H1 (cell line): ENCODE results near the gene ZFP91. TPM values are rescaled to one million over a fixed set of nuclear protein-coding genes. Genes with fewer than 3 reads are reported as not detected.

Source experiments
- CTCF ChIA-PET: fragments of 300-600 bp; sonication (Branson Sonifier 250); formaldehyde crosslinking; loops from one replicate; lab custom pipeline; 2021; ENCODE audit not compliant: partially characterized antibody; lab: Charles Lee
- POLR2A ChIA-PET: fragments of 300-600 bp; sonication (Branson Sonifier 250); formaldehyde crosslinking; loops from one replicate; lab custom pipeline; 2021; ENCODE audit warnings: inconsistent platforms; ENCODE audit not compliant: partially characterized antibody; lab: Charles Lee
- DNase-seq, 2 experiments: peaks; one replicate each; pipeline versions ENCODE4 v3.0.0 to v3.0.0-alpha.2; 2010 to 2022; ENCODE audit warnings: low spot score in 2 of 2, low read depth in 1 of 2, mixed read lengths in 1 of 2
- FAIRE-seq: peaks from 2 replicates; lab custom pipeline; 2011; peaks lifted over from hg19 to GRCh38; lab: Jason Lieb, UNC
- H2AFZ ChIP-seq: 2 replicates; pipeline ENCODE4 v1.8.1; 2012; ENCODE audit warnings: low read length, inconsistent platforms
- H2AK5ac ChIP-seq: 2 replicates; pipeline ENCODE4 v1.6.1; 2013; ENCODE audit warnings: low read depth, low read length
- H2BK120ac ChIP-seq: replicated peaks from 2 replicates; pipeline ENCODE3; 2013; ENCODE audit warnings: low read depth, low read length, inconsistent platforms
- H2BK12ac ChIP-seq: 2 replicates; pipeline ENCODE4 v1.6.1; 2013; ENCODE audit warnings: low read depth, low read length
- H2BK15ac ChIP-seq: 2 replicates; pipeline ENCODE4 v1.6.1; 2013; ENCODE audit warnings: low read length
- H2BK20ac ChIP-seq: 2 replicates; pipeline ENCODE4 v1.6.1; 2013; ENCODE audit warnings: low read length
- H2BK5ac ChIP-seq: 2 replicates; pipeline ENCODE4 v1.6.1; 2013; ENCODE audit warnings: low read depth, low read length
- H3K14ac ChIP-seq: 2 replicates; pipeline ENCODE4 v1.6.1; 2013; ENCODE audit warnings: inconsistent platforms; ENCODE audit not compliant: insufficient read length
- H3K18ac ChIP-seq: 2 replicates; pipeline ENCODE4 v1.6.1; 2013; ENCODE audit warnings: low read length; ENCODE audit errors: extremely low read depth
- H3K23ac ChIP-seq: 2 replicates; pipeline ENCODE4 v1.6.1; 2013; ENCODE audit warnings: inconsistent platforms; ENCODE audit not compliant: insufficient read length
- H3K23me2 ChIP-seq: 2 replicates; pipeline ENCODE4 v1.6.1; 2013; ENCODE audit warnings: low read depth, low read length
- H3K27ac ChIP-seq: 2 replicates; pipeline ENCODE4 v1.6.1; 2011; ENCODE audit warnings: low read depth, low read length, inconsistent platforms
- H3K27me3 ChIP-seq, 4 experiments: replicated peaks in 1 of 4; 1 replicate in 1 of 4; 2 replicates in 3 of 4; pipeline versions ENCODE4 v1.6.1 to v1.8.1; 2011 to 2013; ENCODE audit warnings: low read length in 3 of 4, mild to moderate bottlenecking in 3 of 4, inconsistent platforms in 2 of 4, mixed read lengths in 2 of 4, moderate library complexity in 1 of 4; ENCODE audit not compliant: control insufficient read depth in 3 of 4, insufficient read depth in 3 of 4; ENCODE audit errors: extremely low read depth in 1 of 4
- H3K36me3 ChIP-seq, 4 experiments: 2 replicates each; pipeline versions ENCODE4 v1.6.1 to v1.8.1; 2011 to 2013; ENCODE audit warnings: mild to moderate bottlenecking in 4 of 4, low read length in 3 of 4, moderate library complexity in 2 of 4, control low read depth in 1 of 4, inconsistent platforms in 1 of 4; ENCODE audit not compliant: insufficient read depth in 4 of 4, control insufficient read depth in 2 of 4
- H3K4ac ChIP-seq: replicated peaks from 2 replicates; pipeline ENCODE3; 2013; ENCODE audit warnings: low read length, low read depth, mixed read lengths, inconsistent platforms; ENCODE audit not compliant: insufficient read length
- H3K4me1 ChIP-seq, 4 experiments: replicated peaks in 1 of 4; 1 replicate in 1 of 4; 2 replicates in 3 of 4; pipeline versions ENCODE4 v1.6.1 to v1.8.1; 2011 to 2013; ENCODE audit warnings: low read length in 3 of 4, inconsistent platforms in 2 of 4, mixed read lengths in 1 of 4; ENCODE audit not compliant: insufficient read depth in 4 of 4, control insufficient read depth in 3 of 4
- H3K4me2 ChIP-seq, 2 experiments: 2 replicates each; pipeline versions ENCODE4 v1.6.1 to v1.8.1; 2011 to 2013; ENCODE audit warnings: low read depth in 2 of 2, low read length in 2 of 2, control low read depth in 1 of 2, inconsistent platforms in 1 of 2, mild to moderate bottlenecking in 1 of 2; ENCODE audit not compliant: insufficient read depth in 1 of 2
- H3K4me3 ChIP-seq, 4 experiments: fragments of 200-600, 300-600 bp in 1 of 4; sonication (generic), shearing (Covaris generic), sonication (Bioruptor Twin) in 1 of 4; 2 replicates each; pipeline versions ENCODE4 v1.5.1 to v1.8.1; 2011 to 2016; ENCODE audit warnings: low read length in 4 of 4, low read depth in 3 of 4, control low read depth in 2 of 4, inconsistent platforms in 2 of 4, mild to moderate bottlenecking in 2 of 4, mixed read lengths in 1 of 4, moderate library complexity in 1 of 4; ENCODE audit not compliant: insufficient read depth in 2 of 4; ENCODE audit errors: extremely low read depth in 1 of 4
- H3K56ac ChIP-seq: replicated peaks from 2 replicates; pipeline ENCODE3; 2013; ENCODE audit warnings: low read depth, mild to moderate bottlenecking, mixed read lengths, low read length, inconsistent platforms; ENCODE audit not compliant: insufficient read length
- H3K79me1 ChIP-seq: 2 replicates; pipeline ENCODE4 v1.6.1; 2013; ENCODE audit warnings: low read depth, low read length, control low read depth
- H3K79me2 ChIP-seq, 2 experiments: 2 replicates each; pipeline versions ENCODE4 v1.6.1 to v1.8.1; 2012 to 2013; ENCODE audit warnings: low read length in 2 of 2, mild to moderate bottlenecking in 2 of 2, inconsistent platforms in 1 of 2; ENCODE audit not compliant: insufficient read depth in 2 of 2, control insufficient read depth in 1 of 2
- H3K9ac ChIP-seq, 4 experiments: replicated peaks in 1 of 4; 1 replicate in 1 of 4; 2 replicates in 3 of 4; pipeline versions ENCODE4 v1.6.1 to v1.8.1; 2011 to 2013; ENCODE audit warnings: low read depth in 3 of 4, low read length in 3 of 4, control low read depth in 2 of 4, mild to moderate bottlenecking in 2 of 4, moderate library complexity in 2 of 4, inconsistent platforms in 1 of 4; ENCODE audit errors: extremely low read depth in 1 of 4
- H3K9me3 ChIP-seq, 2 experiments: 2 replicates each; pipeline versions ENCODE4 v1.6.1 to v1.8.1; 2012 to 2013; ENCODE audit warnings: mild to moderate bottlenecking in 2 of 2, moderate library complexity in 2 of 2, control low read depth in 1 of 2, inconsistent platforms in 1 of 2, low read depth in 1 of 2, low read length in 1 of 2, mixed read lengths in 1 of 2; ENCODE audit not compliant: insufficient read depth in 2 of 2
- H4K20me1 ChIP-seq, 2 experiments: replicated peaks in 1 of 2; 2 replicates each; pipeline versions ENCODE3 to v1.8.1; 2011 to 2013; ENCODE audit warnings: inconsistent platforms in 2 of 2, low read length in 2 of 2, mild to moderate bottlenecking in 1 of 2; ENCODE audit not compliant: insufficient read depth in 2 of 2, control insufficient read depth in 1 of 2
- H4K5ac ChIP-seq: 2 replicates; pipeline ENCODE4 v1.6.1; 2013; ENCODE audit warnings: low read length, low read depth, mixed read lengths, inconsistent platforms; ENCODE audit not compliant: insufficient read length
- H4K8ac ChIP-seq: 2 replicates; pipeline ENCODE4 v1.8.0; 2013; ENCODE audit warnings: mild to moderate bottlenecking, moderate library complexity, low read length, inconsistent platforms; ENCODE audit not compliant: insufficient read depth; ENCODE audit errors: extremely low read depth
- H4K91ac ChIP-seq: replicated peaks from 2 replicates; pipeline ENCODE3; 2013; ENCODE audit warnings: low read length, mixed read lengths, inconsistent platforms; ENCODE audit not compliant: insufficient read length
- CREB1 ChIP-seq: IDR thresholded peaks from 2 replicates; pipeline ENCODE4 v1.6.1; 2012; ENCODE audit warnings: inconsistent platforms
- FOSL1 ChIP-seq: IDR thresholded peaks from 2 replicates; pipeline ENCODE4 v1.6.1; 2011; ENCODE audit warnings: mild to moderate bottlenecking, low read depth, low read length, moderate library complexity; ENCODE audit not compliant: insufficient read depth
- KDM1A ChIP-seq: fragments of 200-600, 300-600 bp; sonication (generic); IDR thresholded peaks from 2 replicates; pipeline ENCODE4 v1.7.1; 2016; ENCODE audit warnings: mild to moderate bottlenecking, low read length, borderline replicate concordance
- SIX5 ChIP-seq: IDR thresholded peaks from 2 replicates; pipeline ENCODE4 v1.6.1; 2011; ENCODE audit warnings: mild to moderate bottlenecking, low read depth, low read length
- SUZ12 ChIP-seq: fragments of 200-600 bp; sonication (generic); IDR thresholded peaks from 2 replicates; pipeline ENCODE4 v1.6.1; 2012; ENCODE audit warnings: mild to moderate bottlenecking, inconsistent platforms, low read length, moderate library complexity, mixed read lengths
- TBP ChIP-seq: IDR thresholded peaks from 2 replicates; pipeline ENCODE4 v1.6.1; 2011; ENCODE audit warnings: low read depth, low read length, improper control_type of control experiment
- WGBS, 2 experiments: shearing (Covaris generic) in 1 of 2; methylation state at CpG; one replicate each; pipeline versions ENCODE4 v1.1.6 to v1.1.7; 2013 to 2015; ENCODE audit warnings: low lambda C conversion rate in 2 of 2, mixed read lengths in 2 of 2, inconsistent platforms in 1 of 2, low coverage in 1 of 2, missing lambda C conversion rate in 1 of 2; ENCODE audit not compliant: insufficient replicate concordance in 2 of 2, insufficient coverage in 1 of 2, insufficient read length in 1 of 2; ENCODE audit errors: extremely low coverage in 1 of 2, missing lambda C conversion rate in 1 of 2; 5-methylcytosine and 5-hydroxymethylcytosine counted together
- polyA plus RNA-seq, 7 experiments: library from polyadenylated mRNA; depleted of rRNA in 3 of 7; stranded (reverse) in 5 of 7; unstranded in 2 of 7; fragments of >200 nt in 5 of 7; fragments of 200-250 nt in 2 of 7; gene quantifications; 1 replicate in 5 of 7; 2 replicates in 1 of 7; 4 replicates in 1 of 7; pipeline versions ENCODE4 v1.2.1 to v1.2.3, GENCODE V29; 2011 to 2013; ENCODE audit warnings: missing spikeins in 2 of 7, mixed read lengths in 2 of 7
- total RNA-seq: library from RNA; stranded (reverse); fragmentation: NEBNext Ultra II Directional; extraction: Animal tissue kit (Norgen Biotek cat#: 25700); gene quantifications from 2 replicates; pipeline ENCODE4 v1.2.1, GENCODE V29; 2021

ZFP91 gene
- total and polyA plus RNA-seq, 2 of the 8 experiments (the other 6 are each of a cell fraction or from before 2014, with no cell fraction given) = 10.7 to 29.0 TPM

DNA sequence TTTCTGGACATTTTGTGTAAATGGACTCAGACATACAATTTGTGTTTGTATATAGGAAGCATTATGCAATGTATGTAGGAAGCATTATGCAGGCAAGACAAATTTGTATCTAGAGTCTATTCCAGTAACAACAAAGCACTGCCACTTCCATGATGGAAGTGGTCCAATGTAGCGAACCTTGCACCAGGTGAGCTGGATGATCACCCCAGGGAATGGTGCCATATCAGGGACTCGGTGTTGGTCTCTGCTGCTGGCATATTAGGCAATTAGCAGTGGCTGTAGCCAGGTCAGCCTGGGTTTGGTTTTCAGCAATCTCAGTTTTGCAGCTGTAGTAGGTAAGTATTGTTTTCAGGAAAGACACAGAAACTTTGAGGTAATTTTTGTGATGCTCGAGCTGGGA is 12.8 kb downstream of the ZFP91 start:
- H3K79me2 ChIP-seq = peaks cover 0 to 95% of the 10 kb centered on the region in 2 experiments; a peak in 2 of 4 replicates
- 90% methylated on average over 3 of the region's 3 CpGs; no CpG with 5 or more reads in 1 of the 2 experiments for WGBS, 2 experiments

More for the DNA sequence above, 12.8 kb downstream of the ZFP91 start:
- H2BK120ac ChIP-seq = no peak overlapping the region
- H3K9ac ChIP-seq = 0 out of 7 replicates have a peak overlapping the region, but pooled peaks of 1 of the 4 experiments have one; percentile 11
- TF ChIP-seq KDM1A (no peak), SIX5 (no peak), CREB1 (no peak), FOSL1 (no peak), SUZ12 (no peak), TBP (no peak)
- ChIA-PET CTCF (interaction anchor here (0.6 kb wide), 1 partner anchor 14 kb away, joined by 3 read pairs; no protein-coding TSS in a partner anchor), POLR2A (interaction anchor here (0.7 kb wide), 1 partner anchor 9 kb away, joined by 3 read pairs; no protein-coding TSS in a partner anchor)
- no peak overlapping the region for H4K91ac ChIP-seq
- no peak overlapping the region; the same call in 1 of the 2 replicates for H4K8ac ChIP-seq
- no peak overlapping the region for H2AFZ ChIP-seq
- FAIRE-seq = no peak
- H3K14ac ChIP-seq = no peak overlapping the region
- H3K27ac ChIP-seq = no peak overlapping the region
- H3K27me3 ChIP-seq = no peaks in the 10 kb centered on the region
- no peak overlapping the region for H3K18ac ChIP-seq
- no peak overlapping the region for H4K5ac ChIP-seq
- no peak overlapping the region for H2AK5ac ChIP-seq
- no peak overlapping the region for H2BK15ac ChIP-seq
- no peak overlapping the region for H3K4me2 ChIP-seq
- no peak for DNase-seq
- no peaks in the 10 kb centered on the region for H3K23me2 ChIP-seq
- no peak overlapping the region for H2BK20ac ChIP-seq
- no peak overlapping the region for H3K4ac ChIP-seq
- H3K79me1 ChIP-seq = no peaks in the 10 kb centered on the region
- peaks cover 4 to 5% of the 10 kb centered on the region in 2 experiments for H4K20me1 ChIP-seq
- no peaks in the 10 kb centered on the region; a peak in 1 of 7 replicates for H3K4me1 ChIP-seq
- no peak overlapping the region for H2BK12ac ChIP-seq
- H3K36me3 ChIP-seq = peaks cover 0 to 22% (median 0%) of the 10 kb centered on the region in 4 experiments; a peak in 4 of 8 replicates
- no peak overlapping the region for H3K56ac ChIP-seq
- no peak overlapping the region for H2BK5ac ChIP-seq
- H3K9me3 ChIP-seq = no peaks in the 10 kb centered on the region
- H3K23ac ChIP-seq = no peak overlapping the region
- H3K4me3 ChIP-seq = no peak overlapping the region
